ENCODE results near the gene DEF6. TPM values are rescaled to one million over a fixed set of nuclear protein-coding genes. Genes with fewer than 3 reads are reported as not detected.

The DEF6 gene
- total RNA-seq, 2 donors from 2014 or later: 6.3 to 6.8 TPM

DNA sequence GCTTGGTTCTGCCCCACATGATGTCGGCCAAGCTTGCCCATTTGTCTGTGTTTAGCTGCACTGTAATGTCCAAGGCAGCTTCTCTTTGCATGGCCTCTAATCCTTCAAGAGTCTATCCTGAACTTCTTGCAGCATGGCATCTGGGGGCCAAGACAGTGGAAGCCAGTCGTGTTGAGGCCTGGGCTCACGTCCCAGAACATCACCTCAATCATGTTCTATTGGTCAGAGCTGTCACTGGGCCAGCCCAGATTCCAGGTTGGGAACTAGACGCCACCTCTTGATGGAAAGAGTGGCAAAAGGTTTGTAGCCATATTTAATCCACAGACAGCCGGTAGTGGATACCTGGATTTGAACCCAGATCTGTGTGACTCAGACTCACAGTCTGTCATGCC, 70.0 kb downstream of the DEF6 start:
- H3K4me3 ChIP-seq (ENCODE audit: low read length): no peak overlapping the region
- H3K27me3 ChIP-seq (ENCODE audit: control insufficient read depth, insufficient read depth, low read length, poor library complexity, severe bottlenecking): no peaks in the 10 kb centered on the region
- H3K4me3 Mint-ChIP-seq: no peak overlapping the region
- H3K36me3 Mint-ChIP-seq (ENCODE audit: low read depth): no peaks in the 10 kb centered on the region
- no peaks in the 10 kb centered on the region for H3K4me1 Mint-ChIP-seq
- H3K27me3 Mint-ChIP-seq (ENCODE audit: insufficient read depth): no peaks in the 10 kb centered on the region
- no peaks in the 10 kb centered on the region for H3K9me3 ChIP-seq (ENCODE audit: control insufficient read depth, low read length)
- TF ChIP-seq CTCF (conservative IDR thresholded peaks at IDR 0.05): no peak
- no peaks in the 10 kb centered on the region for H3K4me1 ChIP-seq (ENCODE audit: control insufficient read depth, insufficient read depth, low read length)
- H3K27ac ChIP-seq (ENCODE audit: low read depth, low read length): no peak overlapping the region
- DNase-seq: no peak
- H3K36me3 ChIP-seq (ENCODE audit: control insufficient read depth, insufficient read depth, low read length): no peaks in the 10 kb centered on the region
- H3K9me3 Mint-ChIP-seq: no peaks in the 10 kb centered on the region
- WGBS, 2 experiments (ENCODE audit: insufficient coverage in 1 of 2, insufficient read length in 1 of 2): 89 to 95% methylated on average over 4 to 5 of the region's 5 CpGs
- no peak overlapping the region for H3K9ac ChIP-seq (ENCODE audit: extremely low read depth, low read length, poor library complexity, severe bottlenecking)
- H3K27ac Mint-ChIP-seq: no peak overlapping the region

DNA sequence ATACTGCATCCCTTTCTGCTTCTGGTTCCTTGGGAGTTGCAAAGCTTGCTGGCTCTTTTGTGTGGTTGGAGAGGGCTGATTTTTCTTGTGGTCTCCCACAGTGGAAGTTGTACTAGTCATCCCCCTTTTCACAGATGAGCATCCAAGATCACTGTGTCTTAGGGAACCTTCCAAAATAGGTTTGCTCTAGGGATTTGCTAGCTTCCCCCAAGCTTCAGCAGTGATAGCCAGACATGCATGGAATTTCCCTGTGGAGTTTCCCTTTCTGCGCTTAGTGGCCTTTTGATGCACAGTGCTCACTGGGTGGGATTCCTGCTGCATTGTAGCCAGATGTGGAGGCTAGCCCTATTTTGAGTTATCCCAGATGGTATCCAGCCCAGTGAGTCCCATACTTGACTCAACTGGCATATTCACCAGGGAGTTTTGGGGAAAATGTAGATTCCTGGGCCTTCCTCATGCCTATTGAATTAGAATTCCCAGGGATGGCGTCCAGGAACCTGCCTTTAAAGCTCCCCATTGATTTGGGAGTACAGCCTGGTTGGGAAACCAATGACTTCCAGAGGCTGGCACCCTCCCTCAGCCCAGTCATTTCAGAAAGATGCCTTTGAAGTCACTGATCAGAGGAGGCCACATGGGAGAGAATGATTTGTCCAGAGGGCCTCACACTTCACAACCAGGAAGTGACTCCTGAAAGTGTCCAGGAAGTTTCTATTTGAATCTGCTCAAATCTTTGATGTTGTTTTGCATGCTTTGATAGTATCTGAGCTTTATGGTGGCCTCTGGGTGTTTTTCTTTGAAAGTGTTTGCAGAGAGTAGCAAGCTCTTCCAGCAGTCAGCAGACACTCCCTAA, 70.6 kb downstream of the DEF6 start:
- Histone ChIP-seq H3K27me3 (ENCODE audit: control insufficient read depth, insufficient read depth, low read length, poor library complexity, severe bottlenecking) (no peaks in the 10 kb centered on the region), H3K4me1 (ENCODE audit: control insufficient read depth, insufficient read depth, low read length) (no peaks in the 10 kb centered on the region), H3K27ac (ENCODE audit: low read depth, low read length) (no peak overlapping the region), H3K36me3 (ENCODE audit: control insufficient read depth, insufficient read depth, low read length) (no peaks in the 10 kb centered on the region), H3K9me3 (ENCODE audit: control insufficient read depth, low read length) (no peaks in the 10 kb centered on the region), H3K9ac (ENCODE audit: extremely low read depth, low read length, poor library complexity, severe bottlenecking) (no peak overlapping the region), H3K4me3 (ENCODE audit: low read length) (no peak overlapping the region)
- Mint-ChIP-seq H3K4me3 (no peak overlapping the region), H3K27me3 (ENCODE audit: insufficient read depth) (no peaks in the 10 kb centered on the region), H3K9me3 (no peaks in the 10 kb centered on the region), H3K27ac (no peak overlapping the region), H3K4me1 (no peaks in the 10 kb centered on the region), H3K36me3 (ENCODE audit: low read depth) (no peaks in the 10 kb centered on the region)
- TF ChIP-seq CTCF (conservative IDR thresholded peaks at IDR 0.05): no peak
- WGBS, 2 experiments (ENCODE audit: insufficient coverage in 1 of 2, insufficient read length in 1 of 2): 74 to 89% methylated on average over 2 of the region's 2 CpGs
- no peak for DNase-seq

DNA sequence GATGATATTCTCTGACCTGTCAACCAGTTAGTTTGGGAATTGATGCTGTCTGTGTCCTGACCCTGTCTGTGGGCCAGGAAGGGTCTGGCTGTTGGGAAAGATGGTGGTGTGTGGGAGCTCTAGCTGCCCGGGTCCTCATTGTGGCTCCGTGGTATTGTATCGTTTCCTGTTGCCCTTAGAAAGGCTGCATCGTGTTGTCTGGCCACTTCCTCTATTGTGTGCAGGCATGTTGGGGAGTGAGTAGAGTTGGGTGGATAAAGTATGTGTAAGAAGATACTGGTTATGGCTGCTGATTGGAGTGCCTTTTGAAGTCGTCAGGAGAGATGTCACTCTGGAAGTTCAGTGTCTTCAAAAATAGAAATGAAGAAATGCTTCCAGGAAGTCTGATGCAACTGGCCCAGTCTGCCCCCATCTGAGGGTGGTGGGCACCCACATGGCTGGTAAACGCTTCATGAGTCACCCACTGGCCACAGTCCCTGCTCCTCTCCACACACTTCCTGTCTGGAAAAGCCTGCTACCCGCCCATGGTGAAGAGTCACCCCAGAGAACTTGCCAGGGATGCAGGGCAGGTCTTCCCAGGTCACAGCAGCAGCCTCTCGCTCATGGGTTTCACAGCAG, 72.6 kb downstream of the DEF6 start:
- Histone ChIP-seq H3K4me1 (ENCODE audit: control insufficient read depth, insufficient read depth, low read length) (no peaks in the 10 kb centered on the region), H3K27me3 (ENCODE audit: control insufficient read depth, insufficient read depth, low read length, poor library complexity, severe bottlenecking) (no peaks in the 10 kb centered on the region), H3K27ac (ENCODE audit: low read depth, low read length) (no peak overlapping the region), H3K9ac (ENCODE audit: extremely low read depth, low read length, poor library complexity, severe bottlenecking) (no peak overlapping the region), H3K36me3 (ENCODE audit: control insufficient read depth, insufficient read depth, low read length) (no peaks in the 10 kb centered on the region), H3K9me3 (ENCODE audit: control insufficient read depth, low read length) (no peaks in the 10 kb centered on the region), H3K4me3 (ENCODE audit: low read length) (no peak overlapping the region)
- no peak for DNase-seq
- 88 to 100% methylated on average over 1 to 8 of the region's 8 CpGs for WGBS, 2 experiments (ENCODE audit: insufficient coverage in 1 of 2, insufficient read length in 1 of 2)
- Mint-ChIP-seq H3K9me3 (no peaks in the 10 kb centered on the region), H3K36me3 (ENCODE audit: low read depth) (no peaks in the 10 kb centered on the region), H3K4me3 (no peak overlapping the region), H3K27me3 (ENCODE audit: insufficient read depth) (no peaks in the 10 kb centered on the region), H3K4me1 (no peaks in the 10 kb centered on the region), H3K27ac (no peak overlapping the region)
- TF ChIP-seq CTCF (conservative IDR thresholded peaks at IDR 0.05): no peak
